Measurements from ENCODE around the gene SKI. TPM values are rescaled to one million over a fixed set of nuclear protein-coding genes. Genes with fewer than 3 reads are reported as not detected.
"Not testable (repeated sequence)": the region's sequence is repeated elsewhere in the genome, so short reads cannot be mapped to it uniquely, and the experiment has no call there.

SKI gene
- total RNA-seq, 1 donor from 2014 or later = 116 TPM

DNA sequence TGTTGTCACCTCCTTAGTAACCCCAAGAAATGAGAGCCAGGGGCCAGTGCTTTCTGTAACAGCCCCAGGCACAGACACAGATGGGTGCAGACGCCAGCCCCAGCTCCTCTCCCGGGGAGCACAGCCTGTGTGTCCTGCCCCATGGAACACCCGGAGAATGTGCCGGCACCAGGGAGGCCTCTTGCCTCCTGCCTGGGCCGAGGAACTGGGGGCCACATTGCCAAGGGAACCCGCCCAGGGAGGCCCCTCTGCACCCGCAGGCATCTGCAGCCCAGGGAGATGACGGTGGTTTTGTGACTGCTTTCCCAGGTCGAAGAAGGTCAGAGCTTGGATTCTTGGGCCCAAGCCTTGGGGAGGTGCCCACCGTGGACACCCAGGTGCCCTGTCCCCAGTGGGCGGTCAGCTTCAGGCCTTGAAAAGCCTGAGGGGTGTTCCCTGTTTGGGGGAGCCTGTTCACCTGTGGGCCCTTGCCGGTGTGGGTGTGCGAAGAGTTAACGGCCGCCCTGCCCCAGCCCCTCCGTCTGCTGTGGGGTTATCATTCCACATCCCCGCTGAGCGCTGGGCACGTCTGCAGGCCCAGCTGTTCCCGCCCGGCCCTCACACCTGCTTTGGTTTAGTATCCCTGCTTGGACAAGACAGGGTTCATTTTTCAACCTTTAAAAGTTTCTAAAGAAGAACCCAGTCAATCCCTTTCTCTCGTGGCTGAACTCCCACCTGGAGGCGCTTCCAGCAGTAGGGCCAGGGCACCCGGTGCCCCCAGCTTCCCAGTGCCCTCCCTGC, 100.7 kb downstream of the SKI start:
- TF ChIP-seq, protein P1, sequence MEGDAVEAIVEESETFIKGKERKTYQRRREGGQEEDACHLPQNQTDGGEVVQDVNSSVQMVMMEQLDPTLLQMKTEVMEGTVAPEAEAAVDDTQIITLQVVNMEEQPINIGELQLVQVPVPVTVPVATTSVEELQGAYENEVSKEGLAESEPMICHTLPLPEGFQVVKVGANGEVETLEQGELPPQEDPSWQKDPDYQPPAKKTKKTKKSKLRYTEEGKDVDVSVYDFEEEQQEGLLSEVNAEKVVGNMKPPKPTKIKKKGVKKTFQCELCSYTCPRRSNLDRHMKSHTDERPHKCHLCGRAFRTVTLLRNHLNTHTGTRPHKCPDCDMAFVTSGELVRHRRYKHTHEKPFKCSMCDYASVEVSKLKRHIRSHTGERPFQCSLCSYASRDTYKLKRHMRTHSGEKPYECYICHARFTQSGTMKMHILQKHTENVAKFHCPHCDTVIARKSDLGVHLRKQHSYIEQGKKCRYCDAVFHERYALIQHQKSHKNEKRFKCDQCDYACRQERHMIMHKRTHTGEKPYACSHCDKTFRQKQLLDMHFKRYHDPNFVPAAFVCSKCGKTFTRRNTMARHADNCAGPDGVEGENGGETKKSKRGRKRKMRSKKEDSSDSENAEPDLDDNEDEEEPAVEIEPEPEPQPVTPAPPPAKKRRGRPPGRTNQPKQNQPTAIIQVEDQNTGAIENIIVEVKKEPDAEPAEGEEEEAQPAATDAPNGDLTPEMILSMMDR (IDR thresholded peaks at IDR 0.05) = no peak
- DNase-seq (ENCODE audit: low spot score) = no peak
- Mint-ChIP-seq H3K4me3 (ENCODE audit: unreplicated experiment) (no peak overlapping the region), H3K36me3 (ENCODE audit: low read depth) (no peaks in the 10 kb centered on the region), H3K27ac (ENCODE audit: unreplicated experiment) (no peak overlapping the region), H3K27me3 (ENCODE audit: low read depth) (no peaks in the 10 kb centered on the region), H3K4me1 (ENCODE audit: low read depth) (peaks cover 20% of the 10 kb centered on the region), H3K9me3 (ENCODE audit: low read depth) (no peaks in the 10 kb centered on the region)

- peaks cover 30% of the 10 kb centered on the region for H3K4me1 Mint-ChIP-seq (ENCODE audit: low read depth)
- no peaks in the 10 kb centered on the region for H3K9me3 Mint-ChIP-seq (ENCODE audit: low read depth)
- H3K4me3 Mint-ChIP-seq (ENCODE audit: unreplicated experiment) = no peak overlapping the region
- no peak for DNase-seq (ENCODE audit: low spot score)
- H3K36me3 Mint-ChIP-seq (ENCODE audit: low read depth) = no peaks in the 10 kb centered on the region
- H3K27ac Mint-ChIP-seq (ENCODE audit: unreplicated experiment) = no peak overlapping the region
- TF ChIP-seq, protein P1 (IDR thresholded peaks at IDR 0.05) = no peak
- H3K27me3 Mint-ChIP-seq (ENCODE audit: low read depth) = no peaks in the 10 kb centered on the region
Observed at GRCh38 chr1:2330035-2330434, 101.9 kb downstream of the SKI start.

- TF ChIP-seq, protein P1 (IDR thresholded peaks at IDR 0.05) = peak; percentile 26
- no peak overlapping the region for H3K4me3 Mint-ChIP-seq (ENCODE audit: unreplicated experiment)
- peak overlapping the region; percentile 91 for H3K27ac Mint-ChIP-seq (ENCODE audit: unreplicated experiment)
- no peaks in the 10 kb centered on the region for H3K36me3 Mint-ChIP-seq (ENCODE audit: low read depth)
- no peaks in the 10 kb centered on the region for H3K9me3 Mint-ChIP-seq (ENCODE audit: low read depth)
- H3K27me3 Mint-ChIP-seq (ENCODE audit: low read depth) = no peaks in the 10 kb centered on the region
- no peak for DNase-seq (ENCODE audit: low spot score)
- peaks cover 35% of the 10 kb centered on the region for H3K4me1 Mint-ChIP-seq (ENCODE audit: low read depth)
Observed at GRCh38 chr1:2330519-2331199, 102.5 kb downstream of the SKI start.

DNA sequence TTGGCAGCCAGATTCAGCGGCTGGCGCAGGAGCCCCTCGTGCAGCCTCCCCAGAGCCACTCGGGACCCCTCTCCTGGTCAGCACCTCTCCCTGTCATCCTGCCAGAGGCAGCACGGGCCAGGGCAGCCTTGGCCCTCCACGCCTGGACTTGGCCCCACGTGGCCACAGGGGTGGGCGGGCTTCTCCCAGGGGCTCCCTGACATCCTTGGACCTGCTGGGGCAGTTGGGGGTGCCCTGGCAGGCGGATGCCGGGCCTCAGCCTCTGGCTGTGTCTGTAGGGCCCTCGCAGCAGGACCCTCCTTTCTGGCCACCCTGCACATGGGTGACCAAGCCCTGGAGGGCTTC, 103.1 kb downstream of the SKI start:
- no peaks in the 10 kb centered on the region for H3K27me3 Mint-ChIP-seq (ENCODE audit: low read depth)
- H3K9me3 Mint-ChIP-seq (ENCODE audit: low read depth) = no peaks in the 10 kb centered on the region
- H3K36me3 Mint-ChIP-seq (ENCODE audit: low read depth) = no peaks in the 10 kb centered on the region
- DNase-seq (ENCODE audit: low spot score) = no peak
- H3K27ac Mint-ChIP-seq (ENCODE audit: unreplicated experiment) = peak overlapping the region; percentile 91
- no peak overlapping the region for H3K4me3 Mint-ChIP-seq (ENCODE audit: unreplicated experiment)
- TF ChIP-seq, protein P1 (IDR thresholded peaks at IDR 0.05) = no peak
- peaks cover 32% of the 10 kb centered on the region for H3K4me1 Mint-ChIP-seq (ENCODE audit: low read depth)

GRCh38 chr1:2331580-2331979, 103.5 kb downstream of the SKI start:
- H3K4me1 Mint-ChIP-seq (ENCODE audit: low read depth) = peaks cover 32% of the 10 kb centered on the region
- not testable (repeated sequence) for H3K4me3 Mint-ChIP-seq (ENCODE audit: unreplicated experiment); H3K36me3 Mint-ChIP-seq (ENCODE audit: low read depth); H3K27me3 Mint-ChIP-seq (ENCODE audit: low read depth); H3K9me3 Mint-ChIP-seq (ENCODE audit: low read depth); H3K27ac Mint-ChIP-seq (ENCODE audit: unreplicated experiment); DNase-seq (ENCODE audit: low spot score)
